ENCODE data around the gene SLC22A23.

- TF ChIP-seq YY1 (IDR thresholded peaks at IDR 0.05; ENCODE audit: insufficient read depth, insufficient read length): no peak
- TF ChIP-seq ZNF274 (IDR thresholded peaks at IDR 0.05; ENCODE audit: low read depth, low read length): no peak
Measured at GRCh38 chr6:3252861-3253596, 203.8 kb downstream of the SLC22A23 start.
